Karpas-422 (cell line): ENCODE measurements around the gene EAF1. TPM values are rescaled to one million over a fixed set of nuclear protein-coding genes. Genes with fewer than 3 reads are reported as not detected.
"Not testable (repeated sequence)": the region's sequence is repeated elsewhere in the genome, so short reads cannot be mapped to it uniquely, and the experiment has no call there.

Source experiments
- DNase-seq: peaks from one replicate; pipeline ENCODE4 v3.0.0-alpha.2; 2015
- H2AFZ ChIP-seq: fragments of 200-600 bp; sonication (generic); 2 replicates; pipeline ENCODE4 v1.6.1; 2014; ENCODE audit warnings: antibody characterized with exemption, low read length, mixed read lengths
- H3K27ac ChIP-seq: fragments of 200-600 bp; sonication (generic); 2 replicates; pipeline ENCODE4 v1.5.1; 2014; ENCODE audit warnings: mild to moderate bottlenecking, low read length, moderate library complexity
- H3K27me3 ChIP-seq: fragments of 200-600 bp; sonication (generic); 2 replicates; pipeline ENCODE4 v1.6.1; 2014; ENCODE audit warnings: low read length, mixed read lengths
- H3K36me3 ChIP-seq: fragments of 200-600 bp; sonication (generic); 2 replicates; pipeline ENCODE4 v1.6.1; 2014; ENCODE audit warnings: low read length, mixed read lengths; ENCODE audit not compliant: insufficient read depth
- H3K4me1 ChIP-seq: fragments of 200-600 bp; sonication (generic); 2 replicates; pipeline ENCODE4 v1.6.1; 2014; ENCODE audit warnings: mild to moderate bottlenecking, low read length, mixed read lengths
- H3K4me2 ChIP-seq: fragments of 200-600 bp; sonication (generic); 2 replicates; pipeline ENCODE4 v1.6.1; 2014; ENCODE audit warnings: low read length, low read depth, mild to moderate bottlenecking; ENCODE audit not compliant: poor library complexity, severe bottlenecking
- H3K4me3 ChIP-seq: fragments of 200-600 bp; sonication (generic); 2 replicates; pipeline ENCODE4 v1.5.1; 2014; ENCODE audit warnings: mild to moderate bottlenecking, antibody characterized with exemption, low read length, mixed read lengths
- H3K79me2 ChIP-seq: fragments of 200-600 bp; sonication (generic); 2 replicates; pipeline ENCODE4 v1.6.1; 2014; ENCODE audit warnings: mild to moderate bottlenecking, low read length, mixed read lengths
- H3K9ac ChIP-seq: fragments of 200-600 bp; sonication (generic); 2 replicates; pipeline ENCODE4 v1.6.0; 2014; ENCODE audit warnings: low read length
- H3K9me2 ChIP-seq: fragments of 200-600 bp; sonication (generic), shearing (Covaris generic); replicated peaks from 2 replicates; pipeline ENCODE4 v1.6.0; 2014; ENCODE audit warnings: mild to moderate bottlenecking, low read length, moderate library complexity; ENCODE audit not compliant: insufficient read depth
- H3K9me3 ChIP-seq: fragments of 300-700, 200-600 bp; sonication (generic); 2 replicates; pipeline ENCODE4 v1.6.1; 2014; ENCODE audit warnings: low read length, mixed read lengths
- H4K20me1 ChIP-seq: fragments of 200-600 bp; sonication (generic); 2 replicates; pipeline ENCODE4 v1.6.1; 2014; ENCODE audit warnings: mild to moderate bottlenecking, antibody characterized with exemption, low read length, low read depth; ENCODE audit not compliant: insufficient read depth
- total RNA-seq: library from RNA; depleted of rRNA; stranded (reverse); fragments of >200 nt; shearing (Covaris generic); gene quantifications from 2 replicates; pipeline ENCODE4 v1.2.3, GENCODE V29; 2014; ENCODE audit warnings: low replicate concordance; rRNA removed

EAF1 gene
- 19.8 and 29.2 TPM in 2 replicates for total RNA-seq

- DNase-seq = peak; percentile 94
- Histone ChIP-seq H3K27me3 (no peaks in the 10 kb centered on the region), H3K9ac (peak within 1 kb of the TSS; percentile 92), H3K27ac (peak within 1 kb of the TSS; percentile 25; the same call in 1 of the 2 replicates), H4K20me1 (peaks cover 12% of the 10 kb centered on the region), H3K9me3 (no peaks in the 10 kb centered on the region), H3K9me2 (no peaks in the 10 kb centered on the region; the same call in 1 of the 2 replicates), H3K4me2 (peak within 1 kb of the TSS; percentile 77), H3K36me3 (peaks cover 24% of the 10 kb centered on the region), H3K4me1 (peaks cover 29% of the 10 kb centered on the region), H3K4me3 (peak within 1 kb of the TSS; percentile 82), H2AFZ (peak within 1 kb of the TSS; percentile 59; the same call in 1 of the 2 replicates), H3K79me2 (peaks cover 83% of the 10 kb centered on the region)
Observed at GRCh38 chr3:15427182-15427880, at the start of gene EAF1, which contains the start of gene METTL6. EAF1 (plus strand) TSS chr3:15427598; CDS start chr3:15427780, 182 bp downstream. METTL6 (minus strand) TSS chr3:15427544; CDS start chr3:15426511, 1,033 bp downstream.

- peak overlapping the region; percentile 51 for H3K4me2 ChIP-seq
- no peaks in the 10 kb centered on the region for H3K36me3 ChIP-seq
- peak; percentile 97 for DNase-seq
- H3K4me3 ChIP-seq = peak overlapping the region; percentile 39; the same call in 1 of the 2 replicates
- no peaks in the 10 kb centered on the region; the same call in 1 of the 2 replicates for H4K20me1 ChIP-seq
- no peaks in the 10 kb centered on the region for H3K9me3 ChIP-seq
- H3K4me1 ChIP-seq = peaks cover 5% of the 10 kb centered on the region
- no peaks in the 10 kb centered on the region for H3K27me3 ChIP-seq
- no peak overlapping the region for H3K27ac ChIP-seq
- no peaks in the 10 kb centered on the region for H3K9me2 ChIP-seq
- no peaks in the 10 kb centered on the region for H3K79me2 ChIP-seq
- H3K9ac ChIP-seq = no peak overlapping the region
- H2AFZ ChIP-seq = peak overlapping the region; percentile 99
Observed at GRCh38 chr3:15377961-15378791, 49.2 kb upstream of the EAF1 start.

GRCh38 chr3:15380980-15381890, 46.2 kb upstream of the EAF1 start:
- Histone ChIP-seq H3K4me3 (no peak overlapping the region), H3K27ac (no peak overlapping the region), H3K79me2 (no peaks in the 10 kb centered on the region), H3K4me1 (peaks cover 32% of the 10 kb centered on the region), H3K9me2 (no peaks in the 10 kb centered on the region), H3K36me3 (no peaks in the 10 kb centered on the region), H3K4me2 (no peak overlapping the region), H2AFZ (no peak overlapping the region), H3K9me3 (0 out of 2 replicates have a peak, but pooled peaks cover 5% of the 10 kb centered on the region), H3K27me3 (peaks cover 6% of the 10 kb centered on the region; the same call in 1 of the 2 replicates), H4K20me1 (no peaks in the 10 kb centered on the region; the same call in 1 of the 2 replicates), H3K9ac (no peak overlapping the region)
- DNase-seq = no peak

GRCh38 chr3:15382405-15382923, 44.9 kb upstream of the EAF1 start:
- Histone ChIP-seq H3K27me3 (peaks cover 10% of the 10 kb centered on the region), H4K20me1 (no peaks in the 10 kb centered on the region; the same call in 1 of the 2 replicates), H3K4me1 (peaks cover 33% of the 10 kb centered on the region), H3K4me2 (no peak overlapping the region), H2AFZ (no peak overlapping the region), H3K4me3 (no peak overlapping the region), H3K79me2 (no peaks in the 10 kb centered on the region), H3K36me3 (no peaks in the 10 kb centered on the region), H3K9me3 (0 out of 2 replicates have a peak, but pooled peaks cover 5% of the 10 kb centered on the region), H3K27ac (no peak overlapping the region), H3K9ac (no peak overlapping the region), H3K9me2 (no peaks in the 10 kb centered on the region)
- no peak for DNase-seq

- no peaks in the 10 kb centered on the region for H3K9me2 ChIP-seq
- peak overlapping the region; percentile 77 for H3K4me2 ChIP-seq
- H3K9ac ChIP-seq = no peak overlapping the region
- H2AFZ ChIP-seq = no peak overlapping the region
- H4K20me1 ChIP-seq = no peaks in the 10 kb centered on the region; the same call in 1 of the 2 replicates
- peaks cover 10% of the 10 kb centered on the region for H3K27me3 ChIP-seq
- peaks cover 28% of the 10 kb centered on the region for H3K4me1 ChIP-seq
- no peaks in the 10 kb centered on the region for H3K79me2 ChIP-seq
- H3K36me3 ChIP-seq = no peaks in the 10 kb centered on the region
- peak; percentile 87 for DNase-seq
- 0 out of 2 replicates have a peak, but pooled peaks cover 5% of the 10 kb centered on the region for H3K9me3 ChIP-seq
- H3K27ac ChIP-seq = peak overlapping the region; percentile 56
- peak overlapping the region; percentile 38 for H3K4me3 ChIP-seq
Observed at GRCh38 chr3:15384510-15385237, 42.7 kb upstream of the EAF1 start.

- Histone ChIP-seq H3K27me3 (peaks cover 10% of the 10 kb centered on the region), H3K4me1 (peaks cover 28% of the 10 kb centered on the region), H3K4me3 (0 out of 2 replicates have a peak overlapping the region, but pooled peaks have one; percentile 38), H3K4me2 (peak overlapping the region; percentile 77)
- H2AFZ ChIP-seq, H3K36me3 ChIP-seq, H3K79me2 ChIP-seq, DNase-seq, H3K9ac ChIP-seq, H3K27ac ChIP-seq, H3K9me2 ChIP-seq, H3K9me3 ChIP-seq, H4K20me1 ChIP-seq: not testable (repeated sequence)
Observed at GRCh38 chr3:15385238-15385695, 42.1 kb upstream of the EAF1 start.
